ENCODE measurements around the gene IRF6. TPM values are rescaled to one million over a fixed set of nuclear protein-coding genes. Genes with fewer than 3 reads are reported as not detected.

The IRF6 gene
- polyA plus RNA-seq, 1 of the 3 experiments (the other 2 are of a cell fraction), result 0.94 TPM

DNA sequence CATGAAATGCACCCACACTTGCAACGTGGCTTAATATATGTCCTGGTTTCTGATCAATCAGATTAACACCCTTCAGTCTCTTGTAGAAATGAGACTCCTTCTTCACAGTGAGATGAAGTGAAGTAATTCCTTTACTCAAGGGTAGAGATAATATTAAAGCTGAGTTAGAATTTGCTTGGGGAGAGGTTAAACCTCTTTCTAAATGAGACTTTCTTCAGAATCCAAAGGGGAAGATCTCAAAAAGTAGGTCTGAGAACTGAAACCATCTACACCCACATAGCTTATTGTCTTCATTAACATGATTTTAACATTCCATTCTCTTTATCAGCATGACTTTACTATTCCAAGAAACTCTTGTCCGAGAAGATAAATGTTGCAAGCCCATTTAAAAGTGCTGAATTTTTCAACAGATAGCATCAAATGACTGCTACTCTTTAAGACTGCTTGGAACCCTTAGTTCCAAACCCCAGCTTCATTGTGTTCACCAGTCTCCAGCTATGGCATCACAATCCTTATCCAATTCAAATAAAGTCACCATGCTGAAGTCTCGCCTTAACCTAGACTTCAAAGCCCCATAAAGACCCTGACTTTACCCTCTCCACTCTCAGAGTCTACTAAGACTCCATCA, 69.3 kb downstream of the IRF6 start (continued):
- TF ChIP-seq, protein P1, sequence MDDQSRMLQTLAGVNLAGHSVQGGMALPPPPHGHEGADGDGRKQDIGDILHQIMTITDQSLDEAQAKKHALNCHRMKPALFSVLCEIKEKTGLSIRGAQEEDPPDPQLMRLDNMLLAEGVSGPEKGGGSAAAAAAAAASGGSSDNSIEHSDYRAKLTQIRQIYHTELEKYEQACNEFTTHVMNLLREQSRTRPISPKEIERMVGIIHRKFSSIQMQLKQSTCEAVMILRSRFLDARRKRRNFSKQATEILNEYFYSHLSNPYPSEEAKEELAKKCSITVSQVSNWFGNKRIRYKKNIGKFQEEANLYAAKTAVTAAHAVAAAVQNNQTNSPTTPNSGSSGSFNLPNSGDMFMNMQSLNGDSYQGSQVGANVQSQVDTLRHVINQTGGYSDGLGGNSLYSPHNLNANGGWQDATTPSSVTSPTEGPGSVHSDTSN (IDR thresholded peaks at IDR 0.05), result no peak
- TF ChIP-seq FOXJ3 (CRISPR knock-in tag; IDR thresholded peaks at IDR 0.05), result no peak
- TF ChIP-seq, protein P2, sequence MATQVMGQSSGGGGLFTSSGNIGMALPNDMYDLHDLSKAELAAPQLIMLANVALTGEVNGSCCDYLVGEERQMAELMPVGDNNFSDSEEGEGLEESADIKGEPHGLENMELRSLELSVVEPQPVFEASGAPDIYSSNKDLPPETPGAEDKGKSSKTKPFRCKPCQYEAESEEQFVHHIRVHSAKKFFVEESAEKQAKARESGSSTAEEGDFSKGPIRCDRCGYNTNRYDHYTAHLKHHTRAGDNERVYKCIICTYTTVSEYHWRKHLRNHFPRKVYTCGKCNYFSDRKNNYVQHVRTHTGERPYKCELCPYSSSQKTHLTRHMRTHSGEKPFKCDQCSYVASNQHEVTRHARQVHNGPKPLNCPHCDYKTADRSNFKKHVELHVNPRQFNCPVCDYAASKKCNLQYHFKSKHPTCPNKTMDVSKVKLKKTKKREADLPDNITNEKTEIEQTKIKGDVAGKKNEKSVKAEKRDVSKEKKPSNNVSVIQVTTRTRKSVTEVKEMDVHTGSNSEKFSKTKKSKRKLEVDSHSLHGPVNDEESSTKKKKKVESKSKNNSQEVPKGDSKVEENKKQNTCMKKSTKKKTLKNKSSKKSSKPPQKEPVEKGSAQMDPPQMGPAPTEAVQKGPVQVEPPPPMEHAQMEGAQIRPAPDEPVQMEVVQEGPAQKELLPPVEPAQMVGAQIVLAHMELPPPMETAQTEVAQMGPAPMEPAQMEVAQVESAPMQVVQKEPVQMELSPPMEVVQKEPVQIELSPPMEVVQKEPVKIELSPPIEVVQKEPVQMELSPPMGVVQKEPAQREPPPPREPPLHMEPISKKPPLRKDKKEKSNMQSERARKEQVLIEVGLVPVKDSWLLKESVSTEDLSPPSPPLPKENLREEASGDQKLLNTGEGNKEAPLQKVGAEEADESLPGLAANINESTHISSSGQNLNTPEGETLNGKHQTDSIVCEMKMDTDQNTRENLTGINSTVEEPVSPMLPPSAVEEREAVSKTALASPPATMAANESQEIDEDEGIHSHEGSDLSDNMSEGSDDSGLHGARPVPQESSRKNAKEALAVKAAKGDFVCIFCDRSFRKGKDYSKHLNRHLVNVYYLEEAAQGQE (IDR thresholded peaks at IDR 0.05; ENCODE audit: low read depth, low read length), result no peak

Other genes with a start within 250 kb of the IRF6 start
- gene CAMK1G, start 222.4 kb downstream of the IRF6 start, polyA plus RNA-seq (2012; rRNA removed), result 15.1 and 18.5 TPM in 2 replicates
- 14.1 and 18.0 TPM in 2 replicates for gene LAMB3, start 153.7 kb downstream of the IRF6 start, polyA plus RNA-seq (2012; rRNA removed)
- gene G0S2, start 130.7 kb downstream of the IRF6 start, polyA plus RNA-seq (2012; rRNA removed), result 32.5 and 43.2 TPM in 2 replicates
- gene HSD11B1, start 101.3 kb downstream of the IRF6 start, polyA plus RNA-seq (2012; rRNA removed), result 0.23 and 0.37 TPM in 2 replicates
- 0.31 and 0.60 TPM in 2 replicates for gene TRAF3IP3, start 50.1 kb downstream of the IRF6 start, polyA plus RNA-seq (2012; rRNA removed)
- 1.5 and 2.1 TPM in 2 replicates for gene C1orf74, start 21.6 kb downstream of the IRF6 start, polyA plus RNA-seq (2012; rRNA removed)
- gene UTP25, start 21.8 kb upstream of the IRF6 start, polyA plus RNA-seq (2012; rRNA removed), result 6.3 and 9.3 TPM in 2 replicates
- gene SYT14, start 132.1 kb upstream of the IRF6 start, polyA plus RNA-seq (2012; rRNA removed), result 1.2 and 1.8 TPM in 2 replicates